ENCODE results near the gene KIN.

DNA sequence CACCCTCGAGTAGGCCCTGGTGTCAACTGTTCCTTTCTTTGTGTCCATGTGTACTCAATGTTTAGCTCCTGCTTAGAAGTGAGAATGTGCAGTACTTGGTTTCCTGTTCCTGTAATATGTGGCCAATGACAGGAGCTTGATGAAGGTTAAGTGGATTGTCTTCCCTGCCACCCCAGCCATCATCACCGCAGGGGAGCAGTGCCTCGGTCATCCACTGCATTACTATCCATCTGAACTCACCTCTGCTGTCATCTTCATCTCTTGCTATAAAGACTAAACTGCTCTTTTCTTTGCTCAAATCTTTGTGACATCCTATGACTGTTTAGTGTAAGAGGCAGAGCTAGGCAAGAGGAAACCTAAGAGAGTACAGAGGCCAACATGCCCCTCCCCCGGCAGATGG, 69.1 kb downstream of the KIN start:
- TF ChIP-seq, protein P1, sequence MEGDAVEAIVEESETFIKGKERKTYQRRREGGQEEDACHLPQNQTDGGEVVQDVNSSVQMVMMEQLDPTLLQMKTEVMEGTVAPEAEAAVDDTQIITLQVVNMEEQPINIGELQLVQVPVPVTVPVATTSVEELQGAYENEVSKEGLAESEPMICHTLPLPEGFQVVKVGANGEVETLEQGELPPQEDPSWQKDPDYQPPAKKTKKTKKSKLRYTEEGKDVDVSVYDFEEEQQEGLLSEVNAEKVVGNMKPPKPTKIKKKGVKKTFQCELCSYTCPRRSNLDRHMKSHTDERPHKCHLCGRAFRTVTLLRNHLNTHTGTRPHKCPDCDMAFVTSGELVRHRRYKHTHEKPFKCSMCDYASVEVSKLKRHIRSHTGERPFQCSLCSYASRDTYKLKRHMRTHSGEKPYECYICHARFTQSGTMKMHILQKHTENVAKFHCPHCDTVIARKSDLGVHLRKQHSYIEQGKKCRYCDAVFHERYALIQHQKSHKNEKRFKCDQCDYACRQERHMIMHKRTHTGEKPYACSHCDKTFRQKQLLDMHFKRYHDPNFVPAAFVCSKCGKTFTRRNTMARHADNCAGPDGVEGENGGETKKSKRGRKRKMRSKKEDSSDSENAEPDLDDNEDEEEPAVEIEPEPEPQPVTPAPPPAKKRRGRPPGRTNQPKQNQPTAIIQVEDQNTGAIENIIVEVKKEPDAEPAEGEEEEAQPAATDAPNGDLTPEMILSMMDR (IDR thresholded peaks at IDR 0.05): no peak
- no peak for TF ChIP-seq TAF1 (IDR thresholded peaks at IDR 0.05; ENCODE audit: borderline replicate concordance, low read depth, low read length)
- TF ChIP-seq, protein P2, sequence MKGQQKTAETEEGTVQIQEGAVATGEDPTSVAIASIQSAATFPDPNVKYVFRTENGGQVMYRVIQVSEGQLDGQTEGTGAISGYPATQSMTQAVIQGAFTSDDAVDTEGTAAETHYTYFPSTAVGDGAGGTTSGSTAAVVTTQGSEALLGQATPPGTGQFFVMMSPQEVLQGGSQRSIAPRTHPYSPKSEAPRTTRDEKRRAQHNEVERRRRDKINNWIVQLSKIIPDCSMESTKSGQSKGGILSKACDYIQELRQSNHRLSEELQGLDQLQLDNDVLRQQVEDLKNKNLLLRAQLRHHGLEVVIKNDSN (IDR thresholded peaks at IDR 0.05; ENCODE audit: borderline replicate concordance, low read depth): no peak
- no peak for TF ChIP-seq NRF1 (IDR thresholded peaks at IDR 0.05; ENCODE audit: low read depth, low read length)
- TF ChIP-seq TCF12 (IDR thresholded peaks at IDR 0.05): no peak
- no peak for TF ChIP-seq GATA2 (CRISPR knock-in tag; IDR thresholded peaks at IDR 0.05)
- TF ChIP-seq CHD2 (IDR thresholded peaks at IDR 0.05; ENCODE audit: low read length, partially characterized antibody): no peak
- TF ChIP-seq, protein P3, sequence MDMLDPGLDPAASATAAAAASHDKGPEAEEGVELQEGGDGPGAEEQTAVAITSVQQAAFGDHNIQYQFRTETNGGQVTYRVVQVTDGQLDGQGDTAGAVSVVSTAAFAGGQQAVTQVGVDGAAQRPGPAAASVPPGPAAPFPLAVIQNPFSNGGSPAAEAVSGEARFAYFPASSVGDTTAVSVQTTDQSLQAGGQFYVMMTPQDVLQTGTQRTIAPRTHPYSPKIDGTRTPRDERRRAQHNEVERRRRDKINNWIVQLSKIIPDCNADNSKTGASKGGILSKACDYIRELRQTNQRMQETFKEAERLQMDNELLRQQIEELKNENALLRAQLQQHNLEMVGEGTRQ (IDR thresholded peaks at IDR 0.05; ENCODE audit: borderline replicate concordance, low read depth, low read length): no peak
- TF ChIP-seq FOXM1 (IDR thresholded peaks at IDR 0.05; ENCODE audit: low read depth): no peak
- TF ChIP-seq JUND (IDR thresholded peaks at IDR 0.05): no peak
- TF ChIP-seq, protein P4, sequence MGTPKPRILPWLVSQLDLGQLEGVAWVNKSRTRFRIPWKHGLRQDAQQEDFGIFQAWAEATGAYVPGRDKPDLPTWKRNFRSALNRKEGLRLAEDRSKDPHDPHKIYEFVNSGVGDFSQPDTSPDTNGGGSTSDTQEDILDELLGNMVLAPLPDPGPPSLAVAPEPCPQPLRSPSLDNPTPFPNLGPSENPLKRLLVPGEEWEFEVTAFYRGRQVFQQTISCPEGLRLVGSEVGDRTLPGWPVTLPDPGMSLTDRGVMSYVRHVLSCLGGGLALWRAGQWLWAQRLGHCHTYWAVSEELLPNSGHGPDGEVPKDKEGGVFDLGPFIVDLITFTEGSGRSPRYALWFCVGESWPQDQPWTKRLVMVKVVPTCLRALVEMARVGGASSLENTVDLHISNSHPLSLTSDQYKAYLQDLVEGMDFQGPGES (IDR thresholded peaks at IDR 0.05; ENCODE audit: low read depth, low read length): no peak
- no peak for TF ChIP-seq EP300 (IDR thresholded peaks at IDR 0.05; ENCODE audit: borderline replicate concordance in 1 of 2, low read depth in 1 of 2, low read length in 1 of 2)
- no peak for TF ChIP-seq RAD21 (IDR thresholded peaks at IDR 0.05; ENCODE audit: low read length)

Measured in SK-N-SH (cell line).